ENCODE data around the gene DBT. TPM values are rescaled to one million over a fixed set of nuclear protein-coding genes. Genes with fewer than 3 reads are reported as not detected.

Gene DBT
- total RNA-seq, 1 experiment from 2014 or later = 16.0 TPM

DNA sequence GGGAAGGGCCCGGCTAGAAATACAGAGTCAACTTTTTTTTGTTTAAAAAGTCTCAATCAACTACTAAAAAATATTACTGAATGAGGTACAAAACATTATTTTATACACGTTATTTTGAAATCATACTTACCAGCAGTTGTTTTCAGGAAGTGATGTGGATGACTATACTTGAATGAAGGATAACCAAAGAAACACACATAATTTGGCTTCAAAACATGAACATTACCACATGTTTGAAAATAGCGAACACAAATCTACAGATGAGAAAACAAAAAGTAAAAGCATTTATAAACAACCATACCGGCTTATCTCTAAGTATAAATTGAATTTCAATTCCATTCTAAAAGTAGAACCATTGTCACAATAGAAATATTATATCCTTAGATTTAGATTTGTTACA lies 9.0 kb downstream of the DBT start:
- Histone ChIP-seq H3K9me3 (ENCODE audit: insufficient read depth, low read depth) (no peaks in the 10 kb centered on the region), H3K4me3 (no peak overlapping the region), H4K20me1 (ENCODE audit: insufficient read depth) (0 out of 2 replicates have a peak, but pooled peaks cover 3% of the 10 kb centered on the region), H3K4me1 (replicated peaks; ENCODE audit: insufficient read depth) (no peaks in the 10 kb centered on the region), H3K4me2 (no peak overlapping the region), H3K9me2 (ENCODE audit: insufficient read depth) (no peaks in the 10 kb centered on the region), H2AFZ (no peak overlapping the region), H3F3A (ENCODE audit: insufficient read depth, low read depth) (no peaks in the 10 kb centered on the region), H3K79me2 (ENCODE audit: low read depth) (peaks cover 15% of the 10 kb centered on the region), H3K27me3 (ENCODE audit: insufficient read depth, low read depth) (no peaks in the 10 kb centered on the region), H3K36me3 (ENCODE audit: low read depth) (peaks cover 16% of the 10 kb centered on the region; the same call in 1 of the 2 replicates), H3K27ac (no peak overlapping the region)
- POLR2A ChIA-PET (ENCODE audit: unreplicated experiment) = no interaction called here
- TF ChIP-seq, protein P1, sequence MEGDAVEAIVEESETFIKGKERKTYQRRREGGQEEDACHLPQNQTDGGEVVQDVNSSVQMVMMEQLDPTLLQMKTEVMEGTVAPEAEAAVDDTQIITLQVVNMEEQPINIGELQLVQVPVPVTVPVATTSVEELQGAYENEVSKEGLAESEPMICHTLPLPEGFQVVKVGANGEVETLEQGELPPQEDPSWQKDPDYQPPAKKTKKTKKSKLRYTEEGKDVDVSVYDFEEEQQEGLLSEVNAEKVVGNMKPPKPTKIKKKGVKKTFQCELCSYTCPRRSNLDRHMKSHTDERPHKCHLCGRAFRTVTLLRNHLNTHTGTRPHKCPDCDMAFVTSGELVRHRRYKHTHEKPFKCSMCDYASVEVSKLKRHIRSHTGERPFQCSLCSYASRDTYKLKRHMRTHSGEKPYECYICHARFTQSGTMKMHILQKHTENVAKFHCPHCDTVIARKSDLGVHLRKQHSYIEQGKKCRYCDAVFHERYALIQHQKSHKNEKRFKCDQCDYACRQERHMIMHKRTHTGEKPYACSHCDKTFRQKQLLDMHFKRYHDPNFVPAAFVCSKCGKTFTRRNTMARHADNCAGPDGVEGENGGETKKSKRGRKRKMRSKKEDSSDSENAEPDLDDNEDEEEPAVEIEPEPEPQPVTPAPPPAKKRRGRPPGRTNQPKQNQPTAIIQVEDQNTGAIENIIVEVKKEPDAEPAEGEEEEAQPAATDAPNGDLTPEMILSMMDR (conservative IDR thresholded peaks at IDR 0.05) = no peak
- TF ChIP-seq EZH2 (IDR thresholded peaks at IDR 0.05; ENCODE audit: low read depth) = no peak
- no TSS peak for BruUV-seq (replicated peaks)
- intact Hi-C loops (cut with micrococcal nuclease; ENCODE audit: unreplicated experiment) = no loop called here
- DNase-seq = no peak
- CTCF ChIA-PET = no interaction called here

DNA sequence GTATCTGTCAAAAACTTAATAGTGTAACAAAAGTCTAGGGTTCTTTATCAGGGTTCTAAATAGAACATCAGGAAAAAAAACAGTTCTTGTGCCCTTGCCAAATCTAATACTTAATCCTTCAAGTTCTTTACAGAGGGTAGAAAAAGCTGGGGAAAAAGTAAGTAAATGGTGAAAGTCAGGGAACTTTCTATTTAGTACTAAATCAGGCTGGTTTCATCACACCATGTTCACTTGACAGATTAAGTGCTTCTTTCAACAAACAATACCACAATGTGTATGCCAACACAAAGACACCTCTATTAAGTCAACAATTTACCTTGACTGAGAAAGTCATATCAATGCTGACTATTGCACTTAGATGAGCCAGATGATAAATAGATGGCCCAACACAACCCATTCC lies 9.7 kb downstream of the DBT start:
- Histone ChIP-seq H2AFZ (no peak overlapping the region), H4K20me1 (ENCODE audit: insufficient read depth) (peaks cover 3% of the 10 kb centered on the region; the same call in 1 of the 2 replicates), H3K27me3 (ENCODE audit: insufficient read depth, low read depth) (no peaks in the 10 kb centered on the region), H3K4me1 (replicated peaks; ENCODE audit: insufficient read depth) (no peaks in the 10 kb centered on the region), H3K4me3 (no peak overlapping the region), H3K9me2 (ENCODE audit: insufficient read depth) (no peaks in the 10 kb centered on the region), H3K27ac (no peak overlapping the region), H3K36me3 (ENCODE audit: low read depth) (peaks cover 16% of the 10 kb centered on the region; the same call in 1 of the 2 replicates), H3K79me2 (ENCODE audit: low read depth) (peaks cover 10% of the 10 kb centered on the region), H3K9me3 (ENCODE audit: insufficient read depth, low read depth) (no peaks in the 10 kb centered on the region), H3F3A (ENCODE audit: insufficient read depth, low read depth) (no peaks in the 10 kb centered on the region), H3K4me2 (no peak overlapping the region)
- TF ChIP-seq, protein P1 (conservative IDR thresholded peaks at IDR 0.05) = no peak
- no peak for TF ChIP-seq EZH2 (IDR thresholded peaks at IDR 0.05; ENCODE audit: low read depth)
- POLR2A ChIA-PET (ENCODE audit: unreplicated experiment) = no interaction called here
- CTCF ChIA-PET = no interaction called here
- intact Hi-C loops (cut with micrococcal nuclease; ENCODE audit: unreplicated experiment) = no loop called here
- no peak for DNase-seq
- BruUV-seq (replicated peaks) = no TSS peak

DNA sequence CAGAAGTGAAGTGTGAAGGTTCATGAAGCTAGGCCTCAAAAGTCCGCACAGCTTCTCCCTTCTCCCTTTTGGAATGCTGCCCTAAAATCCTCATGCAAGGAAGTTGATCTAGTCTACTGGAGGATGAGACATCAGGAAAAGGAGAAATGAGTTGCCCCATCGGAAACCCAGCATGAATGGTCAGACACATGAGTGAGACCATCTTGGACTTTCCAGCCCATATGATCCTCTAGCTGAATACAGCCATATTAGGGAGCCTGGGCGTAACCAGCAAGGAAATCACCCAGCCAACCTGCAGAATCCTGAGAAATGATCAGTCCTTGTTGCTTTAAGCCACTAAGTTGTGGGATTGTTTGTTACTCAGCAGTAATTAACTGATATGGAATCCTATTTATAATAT lies 12.5 kb downstream of the DBT start:
- no TSS peak for BruUV-seq (replicated peaks)
- Histone ChIP-seq H3K79me2 (ENCODE audit: low read depth) (no peaks in the 10 kb centered on the region), H3K36me3 (ENCODE audit: low read depth) (peaks cover 22% of the 10 kb centered on the region; the same call in 1 of the 2 replicates), H3K4me2 (no peak overlapping the region), H3K9me3 (ENCODE audit: insufficient read depth, low read depth) (no peaks in the 10 kb centered on the region), H3K4me1 (replicated peaks; ENCODE audit: insufficient read depth) (no peaks in the 10 kb centered on the region), H3K9me2 (ENCODE audit: insufficient read depth) (no peaks in the 10 kb centered on the region), H3K27me3 (ENCODE audit: insufficient read depth, low read depth) (no peaks in the 10 kb centered on the region), H3F3A (ENCODE audit: insufficient read depth, low read depth) (no peaks in the 10 kb centered on the region), H4K20me1 (ENCODE audit: insufficient read depth) (peaks cover 3% of the 10 kb centered on the region; the same call in 1 of the 2 replicates), H3K4me3 (no peak overlapping the region), H3K27ac (no peak overlapping the region), H2AFZ (no peak overlapping the region)
- no peak for DNase-seq
- TF ChIP-seq, protein P1 (conservative IDR thresholded peaks at IDR 0.05) = no peak
- no peak for TF ChIP-seq EZH2 (IDR thresholded peaks at IDR 0.05; ENCODE audit: low read depth)
- ChIA-PET CTCF (no interaction called here), POLR2A (ENCODE audit: unreplicated experiment) (no interaction called here)
- intact Hi-C loops (cut with micrococcal nuclease; ENCODE audit: unreplicated experiment) = no loop called here

All from PC-9 (cell line).